SU-DHL-6 (cell line): Measurements from ENCODE around the gene RNF182.

Experiments used
- EZH2phosphoT487 ChIP-seq: fragments of 200-600 bp; sonication (generic), shearing (Covaris generic); conservative IDR thresholded peaks from 2 replicates; pipeline ENCODE4 v1.6.1; 2018; ENCODE audit warnings: mild to moderate bottlenecking, antibody characterized with exemption, low read length, moderate library complexity, mixed read lengths
- TF ChIP-seq, protein P1 (sequence below): fragments of 200-600 bp; sonication (generic); IDR thresholded peaks from one replicate; pipeline ENCODE4 v1.5.1; 2017; ENCODE audit warnings: antibody characterized with exemption, mild to moderate bottlenecking, low read length, moderate library complexity; ENCODE audit not compliant: insufficient read depth, poor library complexity, severe bottlenecking

DNA sequence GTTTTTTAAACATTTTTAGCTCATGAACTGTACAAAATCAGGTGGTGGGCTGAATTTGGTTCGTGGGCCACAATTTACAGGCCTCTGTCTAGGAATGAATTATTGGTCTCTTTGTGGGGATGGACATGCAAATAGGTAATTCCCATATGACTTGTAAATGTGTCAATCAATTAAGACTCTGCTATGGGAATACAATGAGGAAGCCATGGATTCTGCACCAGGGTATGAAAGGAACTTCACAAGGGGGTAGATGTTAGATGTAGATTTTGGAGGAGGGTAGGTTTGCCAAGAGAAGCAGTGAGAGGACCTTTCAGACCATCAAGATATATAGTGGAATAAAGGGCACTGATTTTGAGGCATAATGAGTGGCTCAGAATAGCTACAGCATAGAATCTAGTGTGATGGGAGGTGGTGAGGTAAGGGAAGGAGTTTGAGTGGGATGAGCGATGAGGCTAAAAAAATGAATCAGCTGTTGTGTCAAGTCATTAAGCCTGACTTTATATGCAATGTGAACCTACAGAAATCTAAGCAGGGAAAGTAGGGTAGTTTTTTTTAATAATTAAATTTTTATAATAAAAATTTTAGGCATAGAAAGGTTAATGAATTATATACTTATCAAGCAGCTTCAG lies 32.6 kb upstream of the RNF182 start:
- TF ChIP-seq, protein P1, sequence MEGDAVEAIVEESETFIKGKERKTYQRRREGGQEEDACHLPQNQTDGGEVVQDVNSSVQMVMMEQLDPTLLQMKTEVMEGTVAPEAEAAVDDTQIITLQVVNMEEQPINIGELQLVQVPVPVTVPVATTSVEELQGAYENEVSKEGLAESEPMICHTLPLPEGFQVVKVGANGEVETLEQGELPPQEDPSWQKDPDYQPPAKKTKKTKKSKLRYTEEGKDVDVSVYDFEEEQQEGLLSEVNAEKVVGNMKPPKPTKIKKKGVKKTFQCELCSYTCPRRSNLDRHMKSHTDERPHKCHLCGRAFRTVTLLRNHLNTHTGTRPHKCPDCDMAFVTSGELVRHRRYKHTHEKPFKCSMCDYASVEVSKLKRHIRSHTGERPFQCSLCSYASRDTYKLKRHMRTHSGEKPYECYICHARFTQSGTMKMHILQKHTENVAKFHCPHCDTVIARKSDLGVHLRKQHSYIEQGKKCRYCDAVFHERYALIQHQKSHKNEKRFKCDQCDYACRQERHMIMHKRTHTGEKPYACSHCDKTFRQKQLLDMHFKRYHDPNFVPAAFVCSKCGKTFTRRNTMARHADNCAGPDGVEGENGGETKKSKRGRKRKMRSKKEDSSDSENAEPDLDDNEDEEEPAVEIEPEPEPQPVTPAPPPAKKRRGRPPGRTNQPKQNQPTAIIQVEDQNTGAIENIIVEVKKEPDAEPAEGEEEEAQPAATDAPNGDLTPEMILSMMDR: no peak
- TF ChIP-seq EZH2phosphoT487: no peak
